C4-2B (cell line): ENCODE measurements around the gene KRTAP5-8.
A peak's percentile ranks its signal among the peaks of the same experiment; 100 is the strongest.
"Not testable (repeated sequence)": the region's sequence is repeated elsewhere in the genome, so short reads cannot be mapped to it uniquely, and the experiment has no call there.

Source experiments
- H3K27ac ChIP-seq: fragments of 450-650 bp; 2 replicates; pipeline ENCODE4 v1.5.1; 2017
- CTCF ChIP-seq: fragments of 450-650 bp; conservative IDR thresholded peaks from 2 replicates; pipeline ENCODE4 v1.5.1; 2017; ENCODE audit warnings: mild to moderate bottlenecking
- ZFX ChIP-seq: fragments of 450-650 bp; IDR thresholded peaks from 2 replicates; pipeline ENCODE4 v1.6.1; 2017

The KRTAP5-8 gene

GRCh38 chr11:71519546-71519945, 18.3 kb upstream of the KRTAP5-8 start:
- TF ChIP-seq CTCF, result no peak
- no peak for TF ChIP-seq ZFX
- H3K27ac ChIP-seq, result no peak overlapping the region

DNA sequence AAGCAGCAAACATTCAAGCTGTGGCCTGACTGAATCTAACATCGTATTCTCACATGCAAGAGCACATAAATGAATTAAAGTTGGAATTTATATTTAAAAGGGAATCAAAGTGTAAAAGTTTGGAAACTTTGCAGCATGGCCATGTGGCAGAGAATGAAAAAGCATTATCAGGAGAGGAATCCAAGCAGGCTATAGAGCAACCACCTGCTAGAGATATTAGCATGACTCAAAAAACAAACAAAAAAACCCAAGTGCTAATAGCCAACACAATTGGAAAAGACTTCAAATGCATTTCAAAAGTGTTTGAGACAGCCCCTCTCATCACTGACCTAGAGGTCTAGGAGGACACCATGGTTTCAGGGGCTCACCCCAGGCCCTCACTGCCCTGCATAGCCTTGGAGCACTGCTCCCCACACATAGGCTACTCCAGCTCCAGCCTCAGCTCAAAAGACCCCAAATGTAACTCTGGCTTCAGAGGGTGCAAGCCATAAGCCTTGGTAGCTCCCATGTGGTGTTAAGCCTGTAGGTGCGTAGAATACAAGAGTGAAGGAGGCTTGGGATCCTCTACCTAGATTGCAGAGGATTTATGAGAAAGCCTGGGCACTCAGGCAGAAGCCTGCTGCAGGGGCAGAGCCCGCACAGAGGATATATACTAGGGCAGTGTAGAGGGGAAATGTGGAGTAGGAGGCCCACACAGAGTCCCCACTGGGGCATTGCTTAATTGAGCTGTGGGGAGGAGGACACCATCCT, 12.5 kb upstream of the KRTAP5-8 start:
- TF ChIP-seq CTCF, result no peak
- no peak for TF ChIP-seq ZFX
- peak overlapping the region; percentile 66 for H3K27ac ChIP-seq

GRCh38 chr11:71525938-71526495, 11.8 kb upstream of the KRTAP5-8 start:
- peak overlapping the region; percentile 66 for H3K27ac ChIP-seq
- no peak for TF ChIP-seq CTCF
- no peak for TF ChIP-seq ZFX

GRCh38 chr11:71526796-71527575, 10.8 kb upstream of the KRTAP5-8 start, which contains the start of gene KRTAP5-7:
Gene KRTAP5-7 (plus strand): TSS chr11:71527267. CDS start chr11:71527301, 34 bp downstream.
- peak within 1 kb of the TSS; percentile 66 for H3K27ac ChIP-seq

GRCh38 chr11:71527576-71528210, 10.1 kb upstream of the KRTAP5-8 start:
- TF ChIP-seq ZFX (no peak), CTCF (no peak)
- H3K27ac ChIP-seq, result peak overlapping the region; percentile 66

GRCh38 chr11:71530602-71531001, 7.2 kb upstream of the KRTAP5-8 start:
- TF ChIP-seq ZFX (no peak), CTCF (no peak)
- H3K27ac ChIP-seq, result no peak overlapping the region

DNA sequence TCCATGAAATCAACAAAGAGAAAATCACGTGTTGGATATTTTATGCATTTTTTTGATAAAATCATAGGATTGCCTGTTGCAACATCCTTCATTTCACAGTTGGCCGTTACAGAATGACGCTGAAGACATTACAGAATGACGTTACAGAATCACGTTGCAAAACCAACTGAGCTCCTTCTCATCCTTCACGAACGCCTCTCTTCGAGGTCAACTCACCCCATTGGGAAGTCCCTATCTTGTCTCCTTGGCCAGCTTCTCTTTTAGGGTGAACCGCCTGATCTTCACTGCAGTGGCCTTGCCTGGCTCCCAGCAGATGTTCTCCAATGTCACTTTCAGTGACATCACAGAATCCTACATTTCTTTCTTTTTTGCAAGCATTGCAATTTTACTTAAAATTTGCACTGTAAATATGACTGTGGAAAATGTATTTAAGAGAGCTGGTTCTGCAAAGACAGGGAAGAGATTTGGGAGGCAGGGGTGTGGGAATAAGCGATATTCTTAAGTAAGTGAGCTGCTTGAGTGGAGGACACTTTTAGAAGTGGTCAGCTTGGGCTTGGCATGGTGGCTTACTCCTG, 5.7 kb upstream of the KRTAP5-8 start:
- no peak for TF ChIP-seq ZFX
- no peak for TF ChIP-seq CTCF

DNA sequence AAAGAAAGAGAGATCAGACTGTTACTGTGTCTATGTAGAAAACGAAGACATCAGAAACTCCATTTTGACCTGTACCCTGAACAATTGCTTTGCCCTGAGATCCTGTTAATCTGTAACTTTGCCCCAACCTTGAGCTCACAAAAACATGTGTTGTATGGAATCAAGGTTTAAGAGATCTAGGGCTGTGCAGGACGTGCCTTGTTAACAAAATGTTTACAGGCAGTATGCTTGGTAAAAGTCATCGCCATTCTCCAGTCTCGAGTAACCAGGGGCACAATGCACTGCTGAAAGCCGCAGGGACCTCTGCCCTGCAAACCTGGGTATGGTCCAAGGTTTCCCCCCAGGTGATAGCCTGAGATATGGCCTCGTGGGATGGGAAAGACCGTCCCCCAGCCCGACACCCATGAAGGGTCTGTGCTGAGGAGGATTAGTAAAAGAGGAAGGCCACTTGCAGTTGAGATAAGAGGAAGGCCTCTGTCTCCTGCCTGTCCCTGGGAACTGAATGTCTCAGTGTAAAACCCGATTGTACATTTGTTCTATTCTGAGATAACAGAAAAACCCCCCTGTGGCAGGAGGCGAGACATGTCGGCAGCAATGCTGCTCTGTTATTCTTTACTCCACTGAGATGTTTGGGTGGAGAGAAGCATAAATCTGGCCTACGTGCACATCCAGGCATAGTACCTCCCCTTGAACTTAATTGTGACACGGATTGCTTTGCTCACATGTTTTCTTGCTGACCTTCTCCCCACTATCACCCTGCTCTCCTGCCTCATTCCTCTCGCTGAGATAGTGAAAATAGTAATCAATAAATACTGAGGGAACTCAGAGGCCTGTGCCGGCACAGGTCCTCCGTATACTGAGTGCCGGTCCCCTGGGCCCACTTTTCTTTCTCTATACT, 2.9 kb upstream of the KRTAP5-8 start:
- H3K27ac ChIP-seq, result not testable (repeated sequence)

More for the DNA sequence above, 5.7 kb upstream of the KRTAP5-8 start:
- no peak overlapping the region for H3K27ac ChIP-seq
